H9 (cell line): ENCODE results near the gene FAM193B. TPM values are rescaled to one million over a fixed set of nuclear protein-coding genes. Genes with fewer than 3 reads are reported as not detected.
A peak's percentile ranks its signal among the peaks of the same experiment; 100 is the strongest.

ENCODE experiments used
- DNase-seq: peaks from one replicate; pipeline ENCODE4 v3.0.0-alpha.2; 2017
- H2AFZ ChIP-seq: one replicate; pipeline ENCODE4 v1.6.1; 2013; ENCODE audit warnings: mild to moderate bottlenecking, low read length, control low read depth, moderate library complexity
- H2AK5ac ChIP-seq: 2 replicates; pipeline ENCODE4 v1.6.1; 2013; ENCODE audit warnings: low read length, control low read depth, mixed read lengths; ENCODE audit not compliant: insufficient read length
- H2BK120ac ChIP-seq: one replicate; pipeline ENCODE4 v1.6.1; 2013; ENCODE audit warnings: low read depth, mild to moderate bottlenecking, low read length, control low read depth, inconsistent platforms; ENCODE audit not compliant: poor library complexity, severe bottlenecking
- H2BK12ac ChIP-seq: 2 replicates; pipeline ENCODE4 v1.6.1; 2013; ENCODE audit warnings: low read length, control low read depth, mixed read lengths, low read depth; ENCODE audit not compliant: insufficient read length
- H2BK15ac ChIP-seq: 2 replicates; pipeline ENCODE4 v1.6.1; 2013; ENCODE audit warnings: low read depth, low read length, control low read depth
- H2BK20ac ChIP-seq: one replicate; pipeline ENCODE4 v1.6.1; 2013; ENCODE audit warnings: low read depth, mild to moderate bottlenecking, low read length, control low read depth, inconsistent platforms; ENCODE audit not compliant: poor library complexity, severe bottlenecking
- H2BK5ac ChIP-seq: 2 replicates; pipeline ENCODE4 v1.6.1; 2013; ENCODE audit warnings: low read length, control low read depth, mixed read lengths; ENCODE audit not compliant: insufficient read length
- H3K14ac ChIP-seq: 2 replicates; pipeline ENCODE4 v1.6.1; 2013; ENCODE audit warnings: low read length, control low read depth; ENCODE audit not compliant: insufficient read depth
- H3K18ac ChIP-seq: 2 replicates; pipeline ENCODE4 v1.6.1; 2013; ENCODE audit warnings: low read depth, mild to moderate bottlenecking, mixed read lengths, low read length, control low read depth; ENCODE audit not compliant: insufficient read length
- H3K23ac ChIP-seq: 2 replicates; pipeline ENCODE4 v1.6.1; 2013; ENCODE audit warnings: low read length, control low read depth, mixed read lengths, low read depth; ENCODE audit not compliant: insufficient read length
- H3K23me2 ChIP-seq: 2 replicates; pipeline ENCODE4 v1.6.1; 2013; ENCODE audit warnings: low read depth, mild to moderate bottlenecking, mixed read lengths, low read length, control low read depth; ENCODE audit not compliant: insufficient read length, poor library complexity, severe bottlenecking
- H3K27ac ChIP-seq: 2 replicates; pipeline ENCODE4 v1.5.1; 2013; ENCODE audit warnings: low read length, control low read depth, mixed read lengths, low read depth; ENCODE audit not compliant: insufficient read length
- H3K27me3 ChIP-seq: 2 replicates; pipeline ENCODE4 v1.6.1; 2013; ENCODE audit warnings: low read length, control low read depth, inconsistent platforms; ENCODE audit not compliant: insufficient read depth
- H3K4ac ChIP-seq: 2 replicates; pipeline ENCODE4 v1.6.1; 2013; ENCODE audit warnings: low read depth, mild to moderate bottlenecking, control low read depth, inconsistent platforms, low read length, moderate library complexity
- H3K4me1 ChIP-seq: 2 replicates; pipeline ENCODE4 v1.6.1; 2013; ENCODE audit warnings: low read length, control low read depth, inconsistent platforms; ENCODE audit not compliant: insufficient read depth
- H3K4me2 ChIP-seq: 2 replicates; pipeline ENCODE4 v1.6.1; 2013; ENCODE audit warnings: low read length, control low read depth, mixed read lengths; ENCODE audit not compliant: insufficient read length, insufficient read depth
- H3K56ac ChIP-seq: 2 replicates; pipeline ENCODE4 v1.6.1; 2013; ENCODE audit warnings: low read depth, mild to moderate bottlenecking, mixed read lengths, low read length, control low read depth; ENCODE audit not compliant: insufficient read length
- H3K79me1 ChIP-seq: 2 replicates; pipeline ENCODE4 v1.6.1; 2013; ENCODE audit warnings: low read depth, mild to moderate bottlenecking, moderate library complexity, low read length, control low read depth, inconsistent platforms; ENCODE audit not compliant: insufficient read depth, poor library complexity, severe bottlenecking
- H3K79me2 ChIP-seq: 2 replicates; pipeline ENCODE4 v1.6.1; 2013; ENCODE audit warnings: low read length, control low read depth, inconsistent platforms; ENCODE audit not compliant: insufficient read depth
- H3K9ac ChIP-seq: 2 replicates; pipeline ENCODE4 v1.6.1; 2013; ENCODE audit warnings: low read length, control low read depth, mixed read lengths; ENCODE audit not compliant: insufficient read length; ENCODE audit errors: extremely low read depth
- H3K9me3 ChIP-seq: one replicate; pipeline ENCODE4 v1.6.1; 2013; ENCODE audit warnings: low read depth, low read length, inconsistent platforms; ENCODE audit not compliant: control insufficient read depth
- H3T11ph ChIP-seq: one replicate; pipeline ENCODE4 v1.6.1; 2013; ENCODE audit warnings: mild to moderate bottlenecking, low read length, control low read depth, inconsistent platforms
- H4K20me1 ChIP-seq: one replicate; pipeline ENCODE4 v1.6.1; 2013; ENCODE audit not compliant: control insufficient read depth, insufficient read length, insufficient read depth
- H4K5ac ChIP-seq: 2 replicates; pipeline ENCODE4 v1.6.1; 2013; ENCODE audit warnings: low read depth, mild to moderate bottlenecking, mixed read lengths, low read length, control low read depth; ENCODE audit not compliant: insufficient read length
- H4K8ac ChIP-seq: replicated peaks from 2 replicates; pipeline ENCODE4 v1.6.1; 2013; ENCODE audit warnings: low read length, control low read depth, mixed read lengths, low read depth; ENCODE audit not compliant: insufficient read length
- H4K91ac ChIP-seq: 2 replicates; pipeline ENCODE4 v1.6.1; 2013; ENCODE audit warnings: low read depth, mild to moderate bottlenecking, moderate library complexity, mixed read lengths, low read length, control low read depth; ENCODE audit not compliant: insufficient read length
- H3K27ac Mint-ChIP-seq, 3 experiments: 2 replicates in 2 of 3; 3 replicates in 1 of 3; pipeline ENCODE4 v1.8.0; 2020 to 2021; ENCODE audit warnings: mixed read lengths in 3 of 3, mild to moderate bottlenecking in 1 of 3, moderate library complexity in 1 of 3
- H3K27me3 Mint-ChIP-seq: 2 replicates; pipeline ENCODE4 v1.8.0; 2021; ENCODE audit warnings: low read depth, mild to moderate bottlenecking, moderate library complexity, mixed read lengths
- H3K36me3 Mint-ChIP-seq, 3 experiments: 2 replicates in 2 of 3; 3 replicates in 1 of 3; pipeline ENCODE4 v1.8.0; 2020 to 2021; ENCODE audit warnings: low read depth in 3 of 3, mixed read lengths in 3 of 3; ENCODE audit not compliant: insufficient read depth in 1 of 3
- H3K4me1 Mint-ChIP-seq, 2 experiments: 2 replicates each; pipeline ENCODE4 v1.8.0; 2020; ENCODE audit warnings: mixed read lengths in 2 of 2
- H3K4me3 Mint-ChIP-seq, 2 experiments: 2 replicates in 1 of 2; 3 replicates in 1 of 2; pipeline ENCODE4 v1.8.0; 2020 to 2021; ENCODE audit warnings: mild to moderate bottlenecking in 2 of 2, mixed read lengths in 2 of 2, moderate library complexity in 1 of 2
- H3K9me3 Mint-ChIP-seq, 2 experiments: 2 replicates in 1 of 2; 3 replicates in 1 of 2; pipeline ENCODE4 v1.8.0; 2020; ENCODE audit warnings: mild to moderate bottlenecking in 2 of 2, mixed read lengths in 2 of 2, moderate library complexity in 1 of 2
- WGBS: extraction: QIAGEN DNeasy Blood & Tissue Kit; methylation state at CpG from one replicate; pipeline ENCODE4 v1.1.7; 2013; ENCODE audit warnings: missing lambda C conversion rate, low lambda C conversion rate, mixed read lengths; ENCODE audit not compliant: insufficient read length; ENCODE audit errors: extremely low coverage; 5-methylcytosine and 5-hydroxymethylcytosine counted together
- total RNA-seq: library from RNA; stranded (reverse); gene quantifications from 2 replicates; pipeline ENCODE4 v1.2.1, GENCODE V29; 2021
- TF ChIP-seq, protein P1 (sequence below): fragments of 200-600 bp; sonication (generic); conservative IDR thresholded peaks from 3 replicates; pipeline ENCODE4 v1.8.0; 2021; ENCODE audit warnings: antibody characterized with exemption, mild to moderate bottlenecking

FAM193B gene
- total RNA-seq, 1 experiment from 2014 or later = 71.5 TPM

DNA sequence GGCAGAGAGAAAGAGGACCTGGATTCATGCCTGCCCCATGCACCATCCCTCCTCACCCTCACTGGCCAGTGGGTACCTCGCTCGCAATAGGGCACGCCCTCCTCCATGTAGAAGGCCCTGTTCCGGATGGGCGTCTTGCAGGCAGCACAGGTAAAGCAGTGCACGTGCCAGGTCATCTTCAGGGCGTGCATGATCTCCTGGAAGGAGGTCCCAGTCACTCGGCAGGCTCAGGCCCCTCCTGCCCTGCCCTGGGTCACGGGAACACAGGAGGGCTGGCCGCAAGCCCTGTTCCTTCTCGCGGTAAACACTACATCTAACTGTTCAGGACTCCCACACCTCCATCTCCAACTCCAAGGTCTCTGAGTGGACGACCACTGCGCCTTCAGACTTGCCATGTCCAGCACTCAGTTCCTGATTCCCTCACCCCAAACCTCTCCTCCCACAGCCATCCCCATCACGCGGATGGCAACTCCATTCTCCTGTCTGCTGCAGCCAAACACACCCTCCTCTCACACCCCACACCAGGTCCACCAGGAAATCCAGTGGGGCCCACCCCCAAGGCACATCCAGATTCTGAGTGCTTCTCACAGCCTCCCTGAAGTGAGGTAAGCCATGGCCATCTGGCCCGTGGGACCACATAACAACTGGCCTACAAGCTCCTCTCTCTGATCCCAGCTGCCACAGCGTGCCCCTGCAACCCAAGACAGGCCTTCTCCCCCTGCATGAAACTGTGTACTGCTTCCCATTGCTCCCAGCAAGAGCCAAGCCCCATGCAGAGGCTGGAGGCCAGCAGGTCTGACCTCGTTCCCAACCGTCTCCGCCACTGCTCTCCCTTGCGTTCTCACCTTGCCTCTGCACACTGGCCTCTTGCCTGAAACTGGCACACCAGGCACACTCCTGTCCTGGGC is 70.1 kb downstream of the FAM193B start:
- Histone ChIP-seq H2BK20ac (no peak overlapping the region), H3K9me3 (no peaks in the 10 kb centered on the region), H2BK15ac (no peak overlapping the region), H3K27ac (no peak overlapping the region), H4K5ac (no peak overlapping the region), H3K27me3 (no peaks in the 10 kb centered on the region), H4K8ac (peak overlapping the region; percentile 1), H2AFZ (no peak overlapping the region), H3K56ac (no peak overlapping the region), H3K23ac (no peak overlapping the region), H3K18ac (no peak overlapping the region), H3K79me2 (no peaks in the 10 kb centered on the region), H4K91ac (no peak overlapping the region), H2BK5ac (no peak overlapping the region), H3K4me2 (no peak overlapping the region), H3K4ac (no peak overlapping the region), H2BK120ac (no peak overlapping the region), H3K9ac (no peak overlapping the region), H3K23me2 (no peaks in the 10 kb centered on the region), H3K14ac (no peak overlapping the region), H3T11ph (no peak overlapping the region), H3K4me1 (no peaks in the 10 kb centered on the region), H2BK12ac (no peak overlapping the region), H4K20me1 (no peaks in the 10 kb centered on the region), H3K79me1 (no peaks in the 10 kb centered on the region), H2AK5ac (no peak overlapping the region)
- Mint-ChIP-seq H3K4me3 (no peak overlapping the region; a peak in 1 of 5 replicates), H3K9me3 (no peaks in the 10 kb centered on the region), H3K27me3 (no peaks in the 10 kb centered on the region; the same call in none of the 2 replicates), H3K4me1 (peaks cover 0 to 3% of the 10 kb centered on the region in 2 experiments; a peak in 1 of 4 replicates), H3K36me3 (peaks cover 31 to 80% (median 73%) of the 10 kb centered on the region in 3 experiments), H3K27ac (peak overlapping the region in 2 of 3 experiments; percentile 76 to 83; a peak in 5 of 7 replicates)
- WGBS = no CpG with 5 or more reads among the region's 22 CpGs
- no peak for DNase-seq
- TF ChIP-seq, protein P1, sequence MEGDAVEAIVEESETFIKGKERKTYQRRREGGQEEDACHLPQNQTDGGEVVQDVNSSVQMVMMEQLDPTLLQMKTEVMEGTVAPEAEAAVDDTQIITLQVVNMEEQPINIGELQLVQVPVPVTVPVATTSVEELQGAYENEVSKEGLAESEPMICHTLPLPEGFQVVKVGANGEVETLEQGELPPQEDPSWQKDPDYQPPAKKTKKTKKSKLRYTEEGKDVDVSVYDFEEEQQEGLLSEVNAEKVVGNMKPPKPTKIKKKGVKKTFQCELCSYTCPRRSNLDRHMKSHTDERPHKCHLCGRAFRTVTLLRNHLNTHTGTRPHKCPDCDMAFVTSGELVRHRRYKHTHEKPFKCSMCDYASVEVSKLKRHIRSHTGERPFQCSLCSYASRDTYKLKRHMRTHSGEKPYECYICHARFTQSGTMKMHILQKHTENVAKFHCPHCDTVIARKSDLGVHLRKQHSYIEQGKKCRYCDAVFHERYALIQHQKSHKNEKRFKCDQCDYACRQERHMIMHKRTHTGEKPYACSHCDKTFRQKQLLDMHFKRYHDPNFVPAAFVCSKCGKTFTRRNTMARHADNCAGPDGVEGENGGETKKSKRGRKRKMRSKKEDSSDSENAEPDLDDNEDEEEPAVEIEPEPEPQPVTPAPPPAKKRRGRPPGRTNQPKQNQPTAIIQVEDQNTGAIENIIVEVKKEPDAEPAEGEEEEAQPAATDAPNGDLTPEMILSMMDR = no peak
